ENCODE measurements around the gene LPP. TPM values are rescaled to one million over a fixed set of nuclear protein-coding genes. Genes with fewer than 3 reads are reported as not detected.

LPP gene
- total RNA-seq, 1 donor from 2014 or later = 1,791 TPM

DNA sequence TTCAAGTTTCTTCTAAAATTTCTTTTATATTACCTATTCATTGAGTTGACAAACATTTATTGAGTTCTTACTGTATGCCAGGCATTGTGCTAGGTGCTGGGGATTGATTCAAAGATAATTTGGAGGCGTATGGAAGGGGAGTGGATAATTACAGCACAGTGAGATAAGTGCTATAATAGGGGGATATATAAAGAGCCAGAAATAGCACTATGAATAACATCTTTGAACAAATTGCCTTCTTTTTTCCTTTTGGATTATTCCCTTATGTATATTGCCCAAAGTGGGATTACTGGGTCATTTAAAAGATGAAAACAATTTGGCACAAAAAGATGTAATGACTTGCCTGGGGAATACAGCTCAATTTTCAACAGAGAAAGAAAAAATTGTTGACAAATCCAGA, 64.6 kb downstream of the LPP start:
- H3K9me3 ChIP-seq = no peaks in the 10 kb centered on the region
- intact Hi-C loops (cut with DNase I) = no loop called here
- no peak for TF ChIP-seq CTCF (IDR thresholded peaks at IDR 0.05)
- no peak for DNase-seq (ENCODE audit: low spot score in 2 of 2)
- H3K4me1 ChIP-seq = peaks cover 3 to 46% of the 10 kb centered on the region in 2 donors
- H3K27ac ChIP-seq = peak overlapping the region; percentile 92 to 96
- H3K4me3 ChIP-seq = peak overlapping the region in 1 of 2 donors; percentile 63
- H3K36me3 ChIP-seq = peaks cover 4 to 7% of the 10 kb centered on the region in 2 donors
- no peaks in the 10 kb centered on the region for H3K27me3 ChIP-seq

- Histone ChIP-seq H3K27me3 (no peaks in the 10 kb centered on the region), H3K4me3 (peak overlapping the region in 1 of 2 donors; percentile 63), H3K4me1 (peaks cover 3 to 50% of the 10 kb centered on the region in 2 donors), H3K9me3 (no peaks in the 10 kb centered on the region), H3K36me3 (peaks cover 4 to 7% of the 10 kb centered on the region in 2 donors), H3K27ac (peak overlapping the region; percentile 92 to 96)
- intact Hi-C loops (cut with DNase I) = no loop called here
- TF ChIP-seq CTCF (IDR thresholded peaks at IDR 0.05) = no peak
- DNase-seq (ENCODE audit: low spot score in 2 of 2) = no peak
Observed at GRCh38 chr3:188219147-188219546, 65.2 kb downstream of the LPP start.

DNA sequence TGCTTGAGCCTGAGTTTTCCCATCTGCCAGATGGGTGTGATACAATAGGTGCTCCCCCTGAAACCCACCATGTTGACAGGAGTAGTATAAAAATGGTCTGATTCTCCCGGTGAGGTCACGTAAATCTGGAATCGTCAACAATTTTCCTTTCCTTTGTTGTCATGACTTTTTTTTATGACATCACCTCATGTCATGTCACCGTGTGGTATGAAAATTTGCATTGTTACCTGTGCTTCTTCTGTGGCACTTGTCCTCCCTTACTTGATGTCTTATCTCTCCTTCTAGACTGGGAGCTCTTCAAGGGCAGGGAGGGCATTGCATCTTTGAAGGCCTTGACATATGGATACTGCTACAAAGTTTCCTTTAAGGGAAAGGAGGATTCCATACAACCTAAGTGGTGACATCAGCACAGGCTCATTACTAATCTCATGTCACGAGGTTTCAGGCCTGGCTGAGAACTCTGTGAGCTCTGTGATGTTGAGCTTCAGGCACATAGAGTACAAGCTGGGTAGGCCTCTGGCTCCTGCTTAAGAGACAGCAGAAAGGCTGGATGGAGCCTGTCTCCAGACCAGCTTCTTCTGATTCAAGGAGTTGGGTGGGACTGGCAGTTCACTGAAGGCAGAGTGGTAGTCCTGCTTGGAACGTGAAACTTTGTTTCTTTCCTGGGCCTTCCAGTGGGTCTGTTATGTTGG, 66.3 kb downstream of the LPP start:
- TF ChIP-seq CTCF (IDR thresholded peaks at IDR 0.05) = no peak
- intact Hi-C loops (cut with DNase I) = loop anchor here (2.0 kb wide), 1 partner anchor 65 kb away; the partner anchor contains the start of gene LPP
- peak overlapping the region; percentile 92 to 96 for H3K27ac ChIP-seq
- no peaks in the 10 kb centered on the region for H3K27me3 ChIP-seq
- H3K36me3 ChIP-seq = peaks cover 5 to 10% of the 10 kb centered on the region in 2 donors
- peak overlapping the region in 1 of 2 donors; percentile 63 for H3K4me3 ChIP-seq
- H3K9me3 ChIP-seq = no peaks in the 10 kb centered on the region
- H3K4me1 ChIP-seq = peaks cover 3 to 54% of the 10 kb centered on the region in 2 donors
- DNase-seq (ENCODE audit: low spot score in 2 of 2) = peak in 1 of 2 donors; percentile 77

- intact Hi-C loops (cut with DNase I) = loop anchor here (2.0 kb wide), 1 partner anchor 66 kb away; the partner anchor contains the start of gene LPP
- Histone ChIP-seq H3K27me3 (no peaks in the 10 kb centered on the region), H3K27ac (peak overlapping the region; percentile 92 to 96), H3K36me3 (peaks cover 5 to 18% of the 10 kb centered on the region in 2 donors), H3K9me3 (no peaks in the 10 kb centered on the region), H3K4me3 (peak overlapping the region; percentile 27 to 63), H3K4me1 (peaks cover 6 to 54% of the 10 kb centered on the region in 2 donors)
- peak in 1 of 2 donors; percentile 89 for DNase-seq (ENCODE audit: low spot score in 2 of 2)
- no peak for TF ChIP-seq CTCF (IDR thresholded peaks at IDR 0.05)
Observed at GRCh38 chr3:188220988-188221818, 67.2 kb downstream of the LPP start.

- Histone ChIP-seq H3K27me3 (no peaks in the 10 kb centered on the region), H3K36me3 (peaks cover 13 to 18% of the 10 kb centered on the region in 2 donors), H3K4me3 (peak overlapping the region in 1 of 2 donors; percentile 63), H3K27ac (peak overlapping the region; percentile 92 to 96), H3K4me1 (peaks cover 3 to 69% of the 10 kb centered on the region in 2 donors), H3K9me3 (no peaks in the 10 kb centered on the region)
- intact Hi-C loops (cut with DNase I) = no loop called here
- DNase-seq (ENCODE audit: low spot score in 2 of 2) = no peak
- no peak for TF ChIP-seq CTCF (IDR thresholded peaks at IDR 0.05)
Observed at GRCh38 chr3:188223936-188224335, 70.0 kb downstream of the LPP start.
